Vagina (tissue), 2 donors: Measurements from ENCODE around the gene NAPSA.

ENCODE experiments used
- CTCF ChIP-seq, 3 experiments: fragments of 450-650 bp in 2 of 3; fragments of 200-600 bp in 1 of 3; sonication (generic) in 1 of 3; IDR thresholded peaks; one replicate each; pipeline ENCODE4 v1.5.1; 2017 to 2019; ENCODE audit warnings: antibody characterized with exemption in 3 of 3, mild to moderate bottlenecking in 2 of 3, moderate library complexity in 2 of 3
- POLR2AphosphoS5 ChIP-seq, 2 donors: sonication (generic); formaldehyde crosslinking; IDR thresholded peaks; one replicate each; pipeline ENCODE4 v1.9.0; 2017; ENCODE audit warnings: antibody characterized with exemption in 2 of 2, mild to moderate bottlenecking in 2 of 2, low read depth in 1 of 2; ENCODE audit not compliant: insufficient read depth in 1 of 2

- no peak for TF ChIP-seq POLR2AphosphoS5 (IDR thresholded peaks at IDR 0.05; ENCODE audit: insufficient read depth in 1 of 2, low read depth in 1 of 2)
- no peak for TF ChIP-seq CTCF (IDR thresholded peaks at IDR 0.05)
Observed at GRCh38 chr19:50393589-50393988, 28.1 kb upstream of the NAPSA start.
